SU-DHL-6 (cell line): ENCODE measurements around the gene ATP1B2.

ENCODE experiments used
- H2AFZ ChIP-seq: fragments of 200-600 bp; sonication (generic); 2 replicates; pipeline ENCODE4 v1.6.1; 2014; ENCODE audit warnings: low read depth, mild to moderate bottlenecking, moderate library complexity, mixed read lengths, antibody characterized with exemption, low read length; ENCODE audit not compliant: severe bottlenecking
- H3F3A ChIP-seq: fragments of 200-600 bp; shearing (Covaris generic); 2 replicates; pipeline ENCODE4 v1.6.0; 2016; ENCODE audit warnings: antibody characterized with exemption, mild to moderate bottlenecking; ENCODE audit not compliant: insufficient read depth
- H3K27ac ChIP-seq: fragments of 200-600 bp; sonication (generic); 2 replicates; pipeline ENCODE4 v1.5.1; 2016; ENCODE audit warnings: low read depth, mild to moderate bottlenecking, low read length, moderate library complexity, mixed read lengths
- H3K27me3 ChIP-seq: fragments of 200-600 bp; sonication (generic), shearing (Covaris generic); 2 replicates; pipeline ENCODE4 v1.6.0; 2014; ENCODE audit warnings: mild to moderate bottlenecking, low read length
- H3K36me3 ChIP-seq: fragments of 200-600 bp; sonication (generic); 2 replicates; pipeline ENCODE4 v1.6.1; 2014; ENCODE audit warnings: mild to moderate bottlenecking, low read length, mixed read lengths
- H3K4me2 ChIP-seq: fragments of 300-600, 200-600 bp; shearing (Covaris generic), sonication (generic); 2 replicates; pipeline ENCODE4 v1.6.0; 2014; ENCODE audit warnings: low read length, low read depth, mild to moderate bottlenecking; ENCODE audit not compliant: poor library complexity, severe bottlenecking
- H3K4me3 ChIP-seq: fragments of 200-600 bp; sonication (generic); 2 replicates; pipeline ENCODE4 v1.5.1; 2014; ENCODE audit warnings: antibody characterized with exemption, low read length, mild to moderate bottlenecking, mixed read lengths; ENCODE audit not compliant: insufficient read depth, poor library complexity, severe bottlenecking
- H3K79me2 ChIP-seq: fragments of 200-600 bp; sonication (generic); 2 replicates; pipeline ENCODE4 v1.6.1; 2014; ENCODE audit warnings: mild to moderate bottlenecking, low read length, moderate library complexity; ENCODE audit not compliant: insufficient read depth
- H3K9ac ChIP-seq: fragments of 200-600 bp; sonication (generic); 2 replicates; pipeline ENCODE4 v1.7.0; 2014; ENCODE audit warnings: mild to moderate bottlenecking, low read length
- H3K9me2 ChIP-seq: fragments of 200-600 bp; sonication (generic); replicated peaks from 2 replicates; pipeline ENCODE4 v1.6.1; 2014; ENCODE audit warnings: low read length; ENCODE audit not compliant: insufficient read depth
- H3K9me3 ChIP-seq: fragments of 200-600 bp; sonication (generic); 2 replicates; pipeline ENCODE4 v1.6.1; 2014; ENCODE audit warnings: low read length, mixed read lengths; ENCODE audit not compliant: insufficient read depth
- H4K20me1 ChIP-seq: fragments of 200-600 bp; sonication (generic); 2 replicates; pipeline ENCODE4 v1.6.1; 2014; ENCODE audit warnings: low read depth, mild to moderate bottlenecking, antibody characterized with exemption, low read length, moderate library complexity, mixed read lengths
- CTCF ChIP-seq: fragments of 200-600 bp; sonication (generic); IDR thresholded peaks from one replicate; pipeline ENCODE4 v1.5.1; 2017; ENCODE audit warnings: antibody characterized with exemption, mild to moderate bottlenecking, low read length, moderate library complexity; ENCODE audit not compliant: insufficient read depth, poor library complexity, severe bottlenecking
- EZH2phosphoT487 ChIP-seq: fragments of 200-600 bp; sonication (generic), shearing (Covaris generic); conservative IDR thresholded peaks from 2 replicates; pipeline ENCODE4 v1.6.1; 2018; ENCODE audit warnings: mild to moderate bottlenecking, antibody characterized with exemption, low read length, moderate library complexity, mixed read lengths

ATP1B2 gene

DNA sequence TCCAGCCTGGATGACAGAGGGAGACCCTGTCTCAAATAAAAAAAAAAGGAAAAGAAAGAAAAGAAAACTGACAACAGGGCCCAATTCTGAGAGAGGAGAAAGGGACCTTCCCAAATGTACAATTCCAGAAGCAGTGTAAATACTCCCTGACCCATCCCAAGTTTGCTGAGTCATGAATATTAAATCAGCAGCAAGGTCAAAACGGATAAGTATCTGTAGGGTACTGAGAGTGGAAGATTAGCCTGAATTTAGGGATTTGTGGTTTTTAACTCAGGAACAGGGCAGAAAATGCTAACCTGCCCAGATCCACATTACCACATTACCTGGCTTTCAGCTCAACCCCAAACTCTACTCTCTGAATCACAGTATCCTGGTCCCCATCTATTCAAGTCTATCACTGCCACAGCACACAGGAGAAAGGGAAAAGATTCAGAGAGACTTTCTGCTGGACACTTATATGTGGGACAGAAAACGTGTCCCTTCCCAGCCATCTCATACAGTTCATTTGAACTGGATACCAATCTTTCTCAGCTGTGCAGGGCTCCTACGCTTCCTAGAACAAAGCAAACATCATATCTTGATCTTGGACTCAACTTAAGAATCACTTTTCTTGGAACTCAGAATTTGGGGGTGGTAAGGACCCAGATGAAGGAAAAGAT, 39.0 kb upstream of the ATP1B2 start:
- Histone ChIP-seq H3K27ac (no peak overlapping the region), H3K4me2 (peak overlapping the region; percentile 7), H3K27me3 (no peaks in the 10 kb centered on the region), H3K9me3 (no peaks in the 10 kb centered on the region), H3F3A (no peaks in the 10 kb centered on the region), H4K20me1 (no peaks in the 10 kb centered on the region), H3K4me3 (no peak overlapping the region), H3K9ac (no peak overlapping the region), H3K79me2 (peaks cover 54% of the 10 kb centered on the region), H3K36me3 (no peaks in the 10 kb centered on the region), H3K9me2 (no peaks in the 10 kb centered on the region), H2AFZ (no peak overlapping the region)
- TF ChIP-seq CTCF, result no peak

GRCh38 chr17:7612294-7612640, 38.5 kb upstream of the ATP1B2 start:
- Histone ChIP-seq H2AFZ (no peak overlapping the region), H3K79me2 (peaks cover 54% of the 10 kb centered on the region), H3K9ac (no peak overlapping the region), H3F3A (no peaks in the 10 kb centered on the region), H3K4me3 (no peak overlapping the region), H3K27me3 (no peaks in the 10 kb centered on the region), H3K9me3 (no peaks in the 10 kb centered on the region), H3K4me2 (peak overlapping the region; percentile 7), H3K27ac (no peak overlapping the region), H3K9me2 (no peaks in the 10 kb centered on the region), H4K20me1 (no peaks in the 10 kb centered on the region), H3K36me3 (no peaks in the 10 kb centered on the region)
- TF ChIP-seq CTCF, result no peak
- TF ChIP-seq EZH2phosphoT487, result no peak

DNA sequence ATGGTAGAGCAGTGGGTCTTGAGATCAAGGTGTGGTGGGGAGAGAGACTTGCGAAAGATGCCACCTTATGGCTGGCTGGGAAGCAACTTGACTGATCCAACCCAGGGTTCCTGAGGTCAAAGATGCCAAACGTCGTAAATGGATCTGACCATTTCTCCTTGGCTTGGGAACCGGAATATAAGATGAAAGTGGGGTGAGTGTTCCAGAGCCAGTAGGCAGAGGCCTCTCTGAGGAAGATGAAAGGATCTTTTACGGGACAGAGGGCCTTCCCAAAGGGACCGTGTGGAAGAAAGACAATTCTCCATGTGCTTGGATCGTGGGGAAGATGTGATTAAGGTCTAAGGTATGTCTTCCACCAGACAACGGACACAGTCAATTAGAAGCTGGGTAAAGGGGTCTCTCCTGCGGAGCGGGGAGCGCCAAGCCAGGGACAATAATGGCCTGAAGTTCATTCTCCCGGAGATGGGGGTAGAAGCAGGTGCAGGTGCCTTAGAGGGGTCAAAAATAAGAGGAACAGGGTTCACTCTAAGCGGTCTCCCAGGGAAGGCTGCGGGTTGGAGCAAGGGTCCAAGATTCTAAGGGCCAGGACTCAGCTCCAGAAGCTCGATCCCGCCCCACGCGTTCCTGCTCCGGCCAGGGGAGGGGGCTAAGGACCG, 36.8 kb upstream of the ATP1B2 start:
- Histone ChIP-seq H3K9me2 (no peaks in the 10 kb centered on the region), H3K36me3 (no peaks in the 10 kb centered on the region), H3K27me3 (no peaks in the 10 kb centered on the region), H3K79me2 (peaks cover 50% of the 10 kb centered on the region), H2AFZ (no peak overlapping the region), H3K27ac (peak overlapping the region; percentile 52), H3K4me3 (peak overlapping the region; percentile 68), H4K20me1 (no peaks in the 10 kb centered on the region), H3K4me2 (peak overlapping the region; percentile 95), H3K9ac (peak overlapping the region; percentile 81), H3F3A (no peaks in the 10 kb centered on the region), H3K9me3 (no peaks in the 10 kb centered on the region)
- no peak for TF ChIP-seq CTCF
- no peak for TF ChIP-seq EZH2phosphoT487
